ENCODE measurements around the gene MAP2K5.

The MAP2K5 gene

GRCh38 chr15:67806536-67806935 lies 264.0 kb downstream of the MAP2K5 start:
- DNase-seq (ENCODE audit: low read depth in 2 of 2), result no peak

GRCh38 chr15:67807141-67807540 lies 264.6 kb downstream of the MAP2K5 start:
- DNase-seq (ENCODE audit: low read depth in 2 of 2), result no peak

- no peak for DNase-seq (ENCODE audit: low read depth in 2 of 2)
These were observed 265.3 kb downstream of the MAP2K5 start for GRCh38 chr15:67807836-67808235.

GRCh38 chr15:67808821-67809220 lies 266.3 kb downstream of the MAP2K5 start:
- no peak for DNase-seq (ENCODE audit: low read depth in 2 of 2)

- DNase-seq (ENCODE audit: low read depth in 2 of 2), result no peak
These were observed 266.9 kb downstream of the MAP2K5 start for GRCh38 chr15:67809441-67809840.

GRCh38 chr15:67809866-67810265 lies 267.4 kb downstream of the MAP2K5 start:
- no peak for DNase-seq (ENCODE audit: low read depth in 2 of 2)

- no peak for DNase-seq (ENCODE audit: low read depth in 2 of 2)
These were observed 269.7 kb downstream of the MAP2K5 start for GRCh38 chr15:67812241-67812644.

- no peak for DNase-seq (ENCODE audit: low read depth in 2 of 2)
These were observed 270.7 kb downstream of the MAP2K5 start for GRCh38 chr15:67813104-67813634.

- DNase-seq (ENCODE audit: low read depth in 2 of 2), result no peak
These were observed 272.6 kb downstream of the MAP2K5 start for GRCh38 chr15:67815036-67815592.

GRCh38 chr15:67816668-67817067 lies 274.2 kb downstream of the MAP2K5 start:
- no peak for DNase-seq (ENCODE audit: low read depth in 2 of 2)

- no peak for DNase-seq (ENCODE audit: low read depth in 2 of 2)
These were observed 276.0 kb downstream of the MAP2K5 start for GRCh38 chr15:67818464-67818863.

- no peak for DNase-seq (ENCODE audit: low read depth in 2 of 2)
These were observed 277.1 kb downstream of the MAP2K5 start for GRCh38 chr15:67819636-67820035.

- DNase-seq (ENCODE audit: low read depth in 2 of 2), result no peak
These were observed 277.9 kb downstream of the MAP2K5 start for GRCh38 chr15:67820122-67820991.

GRCh38 chr15:67820992-67821783 lies 278.7 kb downstream of the MAP2K5 start:
- no peak for DNase-seq (ENCODE audit: low read depth in 2 of 2)

- DNase-seq (ENCODE audit: low read depth in 2 of 2), result no peak
These were observed 279.4 kb downstream of the MAP2K5 start for GRCh38 chr15:67821784-67822440.

- DNase-seq (ENCODE audit: low read depth in 2 of 2), result no peak
These were observed 280.2 kb downstream of the MAP2K5 start for GRCh38 chr15:67822537-67823313.

GRCh38 chr15:67823314-67824196 lies 281.1 kb downstream of the MAP2K5 start:
- DNase-seq (ENCODE audit: low read depth in 2 of 2), result no peak

- DNase-seq (ENCODE audit: low read depth in 2 of 2), result no peak
These were observed 281.9 kb downstream of the MAP2K5 start for GRCh38 chr15:67824197-67824968.

All from stimulated activated CD8-positive, alpha-beta memory T cell treated with anti-CD3 and anti-CD28 coated beads, Interleukin-2, amount 100 ng/mL, for 1 hour (primary cell).